ENCODE data around the gene LRP2BP. TPM values are rescaled to one million over a fixed set of nuclear protein-coding genes. Genes with fewer than 3 reads are reported as not detected.
A peak's percentile ranks its signal among the peaks of the same experiment; 100 is the strongest.

LRP2BP gene
- total RNA-seq, 1 experiment from 2014 or later = 0.33 TPM

- TF ChIP-seq ZNF281 (CRISPR knock-in tag; IDR thresholded peaks at IDR 0.05) (no peak), ZNF121 (CRISPR knock-in tag; IDR thresholded peaks at IDR 0.05) (no peak), SP1 (CRISPR knock-in tag; conservative IDR thresholded peaks at IDR 0.05) (no peak), ESRRA (CRISPR knock-in tag; IDR thresholded peaks at IDR 0.05; ENCODE audit: borderline replicate concordance) (no peak), TP53 (CRISPR knock-in tag; IDR thresholded peaks at IDR 0.05) (no peak), PREB (CRISPR knock-in tag; IDR thresholded peaks at IDR 0.05; ENCODE audit: borderline replicate concordance) (no peak), FOXJ3 (CRISPR knock-in tag; IDR thresholded peaks at IDR 0.05; ENCODE audit: borderline replicate concordance) (no peak), FOXP1 (CRISPR knock-in tag; IDR thresholded peaks at IDR 0.05; ENCODE audit: borderline replicate concordance) (no peak), IRF2 (CRISPR knock-in tag; IDR thresholded peaks at IDR 0.05; ENCODE audit: borderline replicate concordance, low read depth) (no peak)
These were observed 43.5 kb downstream of the LRP2BP start (continued) for GRCh38 chr4:185352202-185352601.

GRCh38 chr4:185351691-185352090 is 44.0 kb downstream of the LRP2BP start:
- ChIA-PET CTCF (no interaction called here), POLR2A (no interaction called here)
- peaks cover 4% of the 10 kb centered on the region; the same call in 1 of the 2 replicates for H3K9me3 Mint-ChIP-seq
- H3K27me3 Mint-ChIP-seq (ENCODE audit: low read depth) = no peaks in the 10 kb centered on the region
- DNase-seq (ENCODE audit: low spot score) (no peak), ATAC-seq (no peak)
- peaks cover 39% of the 10 kb centered on the region for H3K36me3 Mint-ChIP-seq
- H3K4me1 Mint-ChIP-seq = peaks cover 15% of the 10 kb centered on the region
- peak overlapping the region; percentile 48; the same call in 1 of the 2 replicates for H3K27ac Mint-ChIP-seq
- TF ChIP-seq ETV6 (CRISPR knock-in tag; IDR thresholded peaks at IDR 0.05) = no peak
- no peak for TF ChIP-seq IRF2 (CRISPR knock-in tag; IDR thresholded peaks at IDR 0.05; ENCODE audit: borderline replicate concordance, low read depth)
- no peak for TF ChIP-seq ZNF317 (CRISPR knock-in tag; IDR thresholded peaks at IDR 0.05; ENCODE audit: borderline replicate concordance, low read depth)
- no peak for TF ChIP-seq FOXP1 (CRISPR knock-in tag; IDR thresholded peaks at IDR 0.05; ENCODE audit: borderline replicate concordance)
- TF ChIP-seq USF1 (CRISPR knock-in tag; IDR thresholded peaks at IDR 0.05) = no peak
- no peak for TF ChIP-seq ZNF416 (CRISPR knock-in tag; IDR thresholded peaks at IDR 0.05)
- no peak for TF ChIP-seq AFF4 (CRISPR knock-in tag; IDR thresholded peaks at IDR 0.05; ENCODE audit: borderline replicate concordance)
- no peak for TF ChIP-seq E2F1 (CRISPR knock-in tag; IDR thresholded peaks at IDR 0.05)
- no peak for TF ChIP-seq PRDM15 (CRISPR knock-in tag; IDR thresholded peaks at IDR 0.05)
- no peak for TF ChIP-seq RORB (CRISPR knock-in tag; IDR thresholded peaks at IDR 0.05)
- no peak for TF ChIP-seq NR3C1 (CRISPR knock-in tag; conservative IDR thresholded peaks at IDR 0.05; ENCODE audit: low read depth)
- no peak for TF ChIP-seq GABPB1 (CRISPR knock-in tag; IDR thresholded peaks at IDR 0.05)
- no peak for TF ChIP-seq GTF2I (CRISPR knock-in tag; conservative IDR thresholded peaks at IDR 0.05)
- no peak overlapping the region for H3K4me3 Mint-ChIP-seq

Data from WTC11 (cell line).